Activated CD4-positive, alpha-beta memory T cell treated with anti-CD3 and anti-CD28 coated beads, Interleukin-2, amount 10 ng/mL, durations not matched to agents 7 days and 5 days (primary cell): ENCODE data around the gene YPEL5. TPM values are rescaled to one million over a fixed set of nuclear protein-coding genes. Genes with fewer than 3 reads are reported as not detected.

Experiments used
- CTCF ChIA-PET: fragments of 350-600 bp; sonication (Branson Sonifier 250); formaldehyde crosslinking; loops from one replicate; lab custom pipeline; 2021; ENCODE audit warnings: antibody characterized with exemption, inconsistent platforms; lab: Charles Lee
- POLR2A ChIA-PET: fragments of 350-600 bp; sonication (Branson Sonifier 250); formaldehyde crosslinking; loops from one replicate; lab custom pipeline; 2021; ENCODE audit warnings: antibody characterized with exemption; lab: Charles Lee
- DNase-seq: peaks from one replicate; pipeline ENCODE4 v3.0.0-alpha.2; 2020
- H3K27ac Mint-ChIP-seq: one replicate; pipeline ENCODE4 v1.8.0; 2021; ENCODE audit warnings: mild to moderate bottlenecking, mixed read lengths
- H3K27me3 Mint-ChIP-seq: one replicate; pipeline ENCODE4 v1.8.0; 2021; ENCODE audit warnings: mixed read lengths
- H3K36me3 Mint-ChIP-seq: one replicate; pipeline ENCODE4 v1.8.0; 2021; ENCODE audit warnings: low read depth, mixed read lengths
- H3K4me1 Mint-ChIP-seq: one replicate; pipeline ENCODE4 v1.8.0; 2021; ENCODE audit warnings: mixed read lengths
- H3K4me3 Mint-ChIP-seq: one replicate; pipeline ENCODE4 v1.8.0; 2021; ENCODE audit warnings: mild to moderate bottlenecking, mixed read lengths
- H3K9me3 Mint-ChIP-seq: one replicate; pipeline ENCODE4 v1.8.0; 2021; ENCODE audit warnings: mixed read lengths
- total RNA-seq, 2 experiments: library from RNA; stranded (reverse); gene quantifications; one replicate each; pipeline ENCODE4 v1.2.3, GENCODE V29; 2021

YPEL5 gene
- total RNA-seq, 2 experiments from 2014 or later = 51.2 to 52.9 TPM

DNA sequence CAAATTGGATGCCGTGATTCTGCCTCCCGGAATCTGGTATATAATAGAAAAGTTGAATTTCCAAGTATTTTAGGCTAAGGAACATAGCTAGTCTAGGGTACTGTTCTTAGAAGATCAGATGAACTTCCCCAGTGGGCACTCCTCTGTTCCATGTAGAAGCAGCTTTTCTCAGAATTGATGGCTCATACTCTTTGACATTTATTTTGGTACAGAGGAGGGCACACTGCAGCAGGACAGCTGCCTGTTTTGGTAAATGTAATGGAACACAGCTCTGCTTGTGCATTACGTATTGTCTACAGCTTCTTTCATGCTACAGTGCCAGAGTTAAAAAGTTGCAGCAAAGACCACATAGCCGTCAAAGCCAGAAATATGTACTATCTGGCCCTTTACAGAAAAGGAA, 10.8 kb downstream of the YPEL5 start:
- ChIA-PET CTCF (interaction anchor here (0.6 to 2.4 kb wide), 3 partner anchors 9 to 554 kb away, joined by 3 to 10 read pairs (median 9); no protein-coding TSS in a partner anchor), POLR2A (interaction anchor here (3.0 kb wide), 1 partner anchor 9 kb away, joined by 12 read pairs; no protein-coding TSS in a partner anchor)
- Mint-ChIP-seq H3K27me3 (no peaks in the 10 kb centered on the region), H3K9me3 (no peaks in the 10 kb centered on the region), H3K27ac (no peak overlapping the region), H3K36me3 (peaks cover 51% of the 10 kb centered on the region), H3K4me3 (no peak overlapping the region), H3K4me1 (peaks cover 16% of the 10 kb centered on the region)
- DNase-seq = no peak

- no peak for DNase-seq
- Mint-ChIP-seq H3K27ac (no peak overlapping the region), H3K9me3 (no peaks in the 10 kb centered on the region), H3K4me3 (no peak overlapping the region), H3K27me3 (no peaks in the 10 kb centered on the region), H3K36me3 (peaks cover 48% of the 10 kb centered on the region), H3K4me1 (peaks cover 16% of the 10 kb centered on the region)
- ChIA-PET POLR2A (no interaction called here), CTCF (interaction anchor here (1.4 to 2.4 kb wide), 2 partner anchors 12 to 552 kb away, joined by 5 to 10 read pairs; no protein-coding TSS in a partner anchor)
Observed at GRCh38 chr2:30159766-30160165, 13.0 kb downstream of the YPEL5 start.

GRCh38 chr2:30161929-30162706, 15.3 kb downstream of the YPEL5 start:
- peaks cover 12% of the 10 kb centered on the region for H3K4me1 Mint-ChIP-seq
- H3K27me3 Mint-ChIP-seq = no peaks in the 10 kb centered on the region
- no peak overlapping the region for H3K4me3 Mint-ChIP-seq
- DNase-seq = no peak
- no peaks in the 10 kb centered on the region for H3K9me3 Mint-ChIP-seq
- CTCF ChIA-PET = interaction anchor here (5.3 to 9.6 kb wide), 2 partner anchors 14 to 547 kb away, joined by 80 to 416 read pairs; partner anchors contain the start of gene YPEL5
- POLR2A ChIA-PET = interaction anchor here (1.0 to 1.6 kb wide), 2 partner anchors 14 to 550 kb away, joined by 3 read pairs; no protein-coding TSS in a partner anchor
- peaks cover 33% of the 10 kb centered on the region for H3K36me3 Mint-ChIP-seq
- H3K27ac Mint-ChIP-seq = no peak overlapping the region

GRCh38 chr2:30162806-30163205, 16.0 kb downstream of the YPEL5 start:
- H3K9me3 Mint-ChIP-seq = no peaks in the 10 kb centered on the region
- no peak for DNase-seq
- H3K27me3 Mint-ChIP-seq = no peaks in the 10 kb centered on the region
- H3K36me3 Mint-ChIP-seq = peaks cover 26% of the 10 kb centered on the region
- H3K27ac Mint-ChIP-seq = no peak overlapping the region
- ChIA-PET POLR2A (interaction anchor here (1.0 to 1.6 kb wide), 2 partner anchors 15 to 549 kb away, joined by 3 read pairs; no protein-coding TSS in a partner anchor), CTCF (interaction anchor here (5.3 to 9.6 kb wide), 2 partner anchors 14 to 546 kb away, joined by 80 to 416 read pairs; partner anchors contain the start of gene YPEL5)
- peaks cover 5% of the 10 kb centered on the region for H3K4me1 Mint-ChIP-seq
- no peak overlapping the region for H3K4me3 Mint-ChIP-seq

DNA sequence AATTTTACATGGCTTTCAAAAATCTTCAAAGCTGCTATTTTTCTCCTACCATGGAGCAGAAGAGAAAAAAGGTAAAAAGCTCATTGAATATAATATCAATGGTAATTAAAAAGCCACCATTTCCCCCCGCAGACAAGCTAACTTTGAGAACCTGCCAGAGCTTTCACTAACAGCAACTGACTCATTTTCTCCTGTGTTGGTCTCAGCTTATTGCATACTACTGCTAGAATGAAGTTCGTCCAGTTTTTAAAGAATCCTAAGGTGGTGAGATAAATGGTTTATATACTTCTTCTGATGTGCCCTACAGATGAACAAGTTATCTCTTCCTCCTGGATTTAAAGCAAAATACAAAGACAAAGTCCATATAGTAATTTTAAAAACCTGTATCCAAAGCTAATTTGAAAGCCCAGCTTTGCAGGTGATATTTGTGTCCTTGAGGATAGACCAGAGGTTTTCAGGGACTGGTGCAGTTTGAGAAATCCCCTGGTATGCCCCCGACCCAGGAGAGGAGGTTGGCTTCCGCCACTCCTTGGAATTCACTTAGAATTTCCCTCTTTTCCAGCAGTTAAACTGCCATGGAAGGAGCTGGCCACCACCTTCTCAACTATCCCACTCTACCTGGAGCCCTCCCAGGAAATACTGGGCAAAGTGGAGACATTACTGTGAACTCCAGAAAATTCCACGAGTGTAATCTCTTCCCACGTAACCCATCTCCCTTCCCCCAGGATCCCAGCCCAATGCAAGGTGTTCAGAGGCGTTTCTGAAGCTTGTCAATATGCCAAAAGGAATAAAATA, 17.5 kb downstream of the YPEL5 start:
- POLR2A ChIA-PET = interaction anchor here (0.7 to 2.6 kb wide), 10 partner anchors 16 to 547 kb away, joined by 3 to 11 read pairs (median 6); partner anchors contain the start of genes LCLAT1 and YPEL5
- H3K27ac Mint-ChIP-seq = no peak overlapping the region
- CTCF ChIA-PET = interaction anchor here (0.5 to 9.6 kb wide), 58 partner anchors 9 to 1671 kb away, joined by 3 to 416 read pairs (median 4); partner anchors contain the start of genes LBH, LCLAT1 and YPEL5
- DNase-seq = no peak
- H3K27me3 Mint-ChIP-seq = no peaks in the 10 kb centered on the region
- H3K4me3 Mint-ChIP-seq = no peak overlapping the region
- H3K4me1 Mint-ChIP-seq = peaks cover 3% of the 10 kb centered on the region
- H3K36me3 Mint-ChIP-seq = peaks cover 11% of the 10 kb centered on the region
- no peaks in the 10 kb centered on the region for H3K9me3 Mint-ChIP-seq

DNA sequence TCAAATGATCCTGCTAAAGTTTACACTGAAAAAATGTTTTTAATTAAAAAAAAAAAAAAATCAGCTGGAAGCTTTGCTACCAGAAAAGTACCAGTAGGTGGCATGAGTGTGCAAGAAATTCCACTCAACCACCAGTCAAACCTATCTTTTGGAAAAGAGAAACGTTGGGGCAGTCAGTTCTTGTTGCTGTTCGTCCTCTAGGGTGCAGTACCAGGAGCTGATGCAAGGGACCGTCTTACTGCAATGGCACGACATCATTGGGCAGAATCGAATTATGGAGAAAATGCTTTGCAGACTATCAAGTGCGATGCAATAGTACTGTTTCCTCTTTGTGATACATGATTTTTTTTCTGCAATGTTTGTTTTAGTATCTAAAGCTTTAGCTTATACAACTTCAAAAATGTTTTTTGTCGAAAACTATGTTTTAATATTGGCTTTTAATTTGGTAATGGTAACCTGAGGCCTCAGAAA, 18.3 kb downstream of the YPEL5 start:
- Mint-ChIP-seq H3K27me3 (no peaks in the 10 kb centered on the region), H3K36me3 (peaks cover 10% of the 10 kb centered on the region), H3K27ac (no peak overlapping the region), H3K4me3 (no peak overlapping the region), H3K9me3 (no peaks in the 10 kb centered on the region), H3K4me1 (peaks cover 3% of the 10 kb centered on the region)
- DNase-seq = peak; percentile 69
- ChIA-PET CTCF (interaction anchor here (0.5 to 9.6 kb wide), 69 partner anchors 9 to 1670 kb away, joined by 3 to 416 read pairs (median 4); partner anchors contain the start of genes LBH, LCLAT1 and YPEL5), POLR2A (interaction anchor here (0.6 to 2.6 kb wide), 10 partner anchors 17 to 547 kb away, joined by 3 to 11 read pairs (median 5); partner anchors contain the start of gene YPEL5)

GRCh38 chr2:30165617-30166016, 18.8 kb downstream of the YPEL5 start:
- Mint-ChIP-seq H3K9me3 (no peaks in the 10 kb centered on the region), H3K36me3 (peaks cover 5% of the 10 kb centered on the region)
- POLR2A ChIA-PET = interaction anchor here (0.6 to 2.6 kb wide), 6 partner anchors 18 to 546 kb away, joined by 3 to 11 read pairs (median 9); partner anchors contain the start of gene YPEL5

DNA sequence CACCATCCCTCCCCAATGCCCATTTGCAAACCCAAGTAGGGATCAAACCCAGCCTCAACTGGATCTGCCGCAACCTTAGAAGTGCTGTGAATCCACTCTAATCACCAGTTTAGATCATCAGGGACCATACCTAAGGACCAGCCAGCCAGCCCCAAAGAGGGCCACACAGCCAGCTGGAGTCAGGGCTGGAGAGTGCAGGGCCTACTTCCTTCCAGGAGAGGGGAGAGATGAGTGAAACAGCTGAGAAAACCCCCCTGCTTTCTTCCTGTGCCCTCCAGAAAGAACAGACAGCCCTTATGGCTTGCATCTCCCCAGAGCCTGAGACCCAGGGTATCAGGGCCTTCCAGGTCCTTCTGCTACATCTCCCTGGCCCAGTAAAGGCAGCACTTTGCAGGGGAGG, 25.8 kb downstream of the YPEL5 start:
- CTCF ChIA-PET = no interaction called here
- no peaks in the 10 kb centered on the region for H3K36me3 Mint-ChIP-seq
- H3K4me1 Mint-ChIP-seq = no peaks in the 10 kb centered on the region
- POLR2A ChIA-PET = no interaction called here
- no peak for DNase-seq
- no peaks in the 10 kb centered on the region for H3K27me3 Mint-ChIP-seq
- H3K9me3 Mint-ChIP-seq = no peaks in the 10 kb centered on the region
- H3K4me3 Mint-ChIP-seq = no peak overlapping the region
- no peak overlapping the region for H3K27ac Mint-ChIP-seq

More at GRCh38 chr2:30165617-30166016, 18.8 kb downstream of the YPEL5 start:
- CTCF ChIA-PET = interaction anchor here (0.5 to 9.6 kb wide), 57 partner anchors 8 to 1121 kb away, joined by 3 to 416 read pairs (median 4); partner anchors contain the start of genes LCLAT1 and YPEL5
- Mint-ChIP-seq H3K4me1 (peaks cover 3% of the 10 kb centered on the region), H3K27me3 (no peaks in the 10 kb centered on the region), H3K4me3 (no peak overlapping the region), H3K27ac (no peak overlapping the region)
- no peak for DNase-seq

GRCh38 chr2:30177440-30177839, 30.6 kb downstream of the YPEL5 start:
- no peak overlapping the region for H3K4me3 Mint-ChIP-seq
- ChIA-PET POLR2A (no interaction called here), CTCF (interaction anchor here (4.0 kb wide), 1 partner anchor 13 kb away, joined by 12 read pairs; no protein-coding TSS in a partner anchor)

GRCh38 chr2:30177956-30178355, 31.1 kb downstream of the YPEL5 start:
- Mint-ChIP-seq H3K27me3 (no peaks in the 10 kb centered on the region), H3K4me1 (no peaks in the 10 kb centered on the region), H3K36me3 (no peaks in the 10 kb centered on the region), H3K4me3 (no peak overlapping the region), H3K27ac (no peak overlapping the region), H3K9me3 (no peaks in the 10 kb centered on the region)
- ChIA-PET CTCF (interaction anchor here (4.0 kb wide), 1 partner anchor 13 kb away, joined by 12 read pairs; no protein-coding TSS in a partner anchor), POLR2A (no interaction called here)
- DNase-seq = no peak

More at GRCh38 chr2:30177440-30177839, 30.6 kb downstream of the YPEL5 start:
- Mint-ChIP-seq H3K27me3 (no peaks in the 10 kb centered on the region), H3K36me3 (no peaks in the 10 kb centered on the region), H3K9me3 (no peaks in the 10 kb centered on the region), H3K4me1 (no peaks in the 10 kb centered on the region), H3K27ac (no peak overlapping the region)
- no peak for DNase-seq

- POLR2A ChIA-PET = interaction anchor here (1.5 kb wide), 1 partner anchor 12 kb away, joined by 3 read pairs; no protein-coding TSS in a partner anchor
- H3K27ac Mint-ChIP-seq = no peak overlapping the region
- no peaks in the 10 kb centered on the region for H3K36me3 Mint-ChIP-seq
- CTCF ChIA-PET = interaction anchor here (4.0 kb wide), 1 partner anchor 14 kb away, joined by 12 read pairs; no protein-coding TSS in a partner anchor
- no peak overlapping the region for H3K4me3 Mint-ChIP-seq
- no peaks in the 10 kb centered on the region for H3K27me3 Mint-ChIP-seq
- H3K4me1 Mint-ChIP-seq = no peaks in the 10 kb centered on the region
- no peaks in the 10 kb centered on the region for H3K9me3 Mint-ChIP-seq
- DNase-seq = no peak
Observed at GRCh38 chr2:30178618-30179434, 32.0 kb downstream of the YPEL5 start.
